ENCODE results near the gene AFG3L2. TPM values are rescaled to one million over a fixed set of nuclear protein-coding genes. Genes with fewer than 3 reads are reported as not detected.

Gene AFG3L2
- total and polyA plus RNA-seq, 9 of the 15 experiments (the other 6 are each of a cell fraction or from before 2014, with no cell fraction given) = 24.1 to 109 (median 84.0) TPM

DNA sequence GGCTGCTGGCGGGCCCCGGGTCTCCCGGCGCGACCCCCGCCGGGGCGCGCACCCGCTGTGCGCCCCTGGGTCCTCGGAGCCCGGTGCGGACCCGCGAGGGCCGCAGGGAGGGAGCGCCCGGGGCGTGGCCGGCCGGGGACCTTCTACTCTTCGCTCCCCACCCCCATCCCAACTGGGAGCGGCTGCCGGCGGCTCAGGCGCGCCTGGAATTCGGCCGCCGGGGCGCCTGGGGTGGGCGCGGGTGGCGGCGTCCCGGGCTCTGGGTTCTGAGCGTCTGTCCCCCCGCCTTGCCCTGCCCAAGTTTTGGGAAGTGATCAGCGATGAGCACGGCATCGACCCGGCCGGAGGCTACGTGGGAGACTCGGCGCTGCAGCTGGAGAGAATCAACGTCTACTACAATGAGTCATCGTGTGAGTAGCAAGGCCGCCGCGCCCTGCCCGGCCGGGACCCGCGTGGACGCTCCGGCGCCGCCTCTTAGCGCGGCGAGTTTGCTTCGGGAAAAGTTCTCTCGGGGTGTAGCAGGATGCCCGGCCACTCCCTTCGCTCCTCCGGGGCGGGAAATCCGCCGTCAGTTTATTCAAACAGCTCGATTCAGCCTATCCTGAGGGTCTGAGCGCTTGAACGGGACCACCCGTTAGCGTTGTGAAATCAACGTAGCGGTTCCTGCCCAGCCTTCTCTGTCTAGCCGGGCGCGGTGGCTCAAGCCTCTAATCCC lies 68.5 kb downstream of the AFG3L2 start (continued):
- TF ChIP-seq, protein P1, sequence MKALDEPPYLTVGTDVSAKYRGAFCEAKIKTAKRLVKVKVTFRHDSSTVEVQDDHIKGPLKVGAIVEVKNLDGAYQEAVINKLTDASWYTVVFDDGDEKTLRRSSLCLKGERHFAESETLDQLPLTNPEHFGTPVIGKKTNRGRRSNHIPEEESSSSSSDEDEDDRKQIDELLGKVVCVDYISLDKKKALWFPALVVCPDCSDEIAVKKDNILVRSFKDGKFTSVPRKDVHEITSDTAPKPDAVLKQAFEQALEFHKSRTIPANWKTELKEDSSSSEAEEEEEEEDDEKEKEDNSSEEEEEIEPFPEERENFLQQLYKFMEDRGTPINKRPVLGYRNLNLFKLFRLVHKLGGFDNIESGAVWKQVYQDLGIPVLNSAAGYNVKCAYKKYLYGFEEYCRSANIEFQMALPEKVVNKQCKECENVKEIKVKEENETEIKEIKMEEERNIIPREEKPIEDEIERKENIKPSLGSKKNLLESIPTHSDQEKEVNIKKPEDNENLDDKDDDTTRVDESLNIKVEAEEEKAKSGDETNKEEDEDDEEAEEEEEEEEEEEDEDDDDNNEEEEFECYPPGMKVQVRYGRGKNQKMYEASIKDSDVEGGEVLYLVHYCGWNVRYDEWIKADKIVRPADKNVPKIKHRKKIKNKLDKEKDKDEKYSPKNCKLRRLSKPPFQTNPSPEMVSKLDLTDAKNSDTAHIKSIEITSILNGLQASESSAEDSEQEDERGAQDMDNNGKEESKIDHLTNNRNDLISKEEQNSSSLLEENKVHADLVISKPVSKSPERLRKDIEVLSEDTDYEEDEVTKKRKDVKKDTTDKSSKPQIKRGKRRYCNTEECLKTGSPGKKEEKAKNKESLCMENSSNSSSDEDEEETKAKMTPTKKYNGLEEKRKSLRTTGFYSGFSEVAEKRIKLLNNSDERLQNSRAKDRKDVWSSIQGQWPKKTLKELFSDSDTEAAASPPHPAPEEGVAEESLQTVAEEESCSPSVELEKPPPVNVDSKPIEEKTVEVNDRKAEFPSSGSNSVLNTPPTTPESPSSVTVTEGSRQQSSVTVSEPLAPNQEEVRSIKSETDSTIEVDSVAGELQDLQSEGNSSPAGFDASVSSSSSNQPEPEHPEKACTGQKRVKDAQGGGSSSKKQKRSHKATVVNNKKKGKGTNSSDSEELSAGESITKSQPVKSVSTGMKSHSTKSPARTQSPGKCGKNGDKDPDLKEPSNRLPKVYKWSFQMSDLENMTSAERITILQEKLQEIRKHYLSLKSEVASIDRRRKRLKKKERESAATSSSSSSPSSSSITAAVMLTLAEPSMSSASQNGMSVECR (CRISPR knock-in tag; IDR thresholded peaks at IDR 0.05) = no peak; the same call in 1 of the 2 replicates
- TF ChIP-seq BRF2 (IDR thresholded peaks at IDR 0.05; ENCODE audit: borderline replicate concordance, insufficient read depth, insufficient read length) = no peak
- no peak for TF ChIP-seq ESRRB (CRISPR knock-in tag; IDR thresholded peaks at IDR 0.05; ENCODE audit: borderline replicate concordance)
- TF ChIP-seq MYNN (IDR thresholded peaks at IDR 0.05) = no peak
- no peak for TF ChIP-seq MYNN (CRISPR knock-in tag; IDR thresholded peaks at IDR 0.05)
- no peak for TF ChIP-seq ELF2 (CRISPR knock-in tag; IDR thresholded peaks at IDR 0.05)
- 0 out of 2 replicates have a peak, but pooled peaks have one; percentile 32 for TF ChIP-seq POLR2AphosphoS5 (IDR thresholded peaks at IDR 0.05; ENCODE audit: control insufficient read depth, insufficient read depth, low read depth, low read length)
- TF ChIP-seq PHF20 (IDR thresholded peaks at IDR 0.05; ENCODE audit: partially characterized antibody) = peak; percentile 34
- no peak for TF ChIP-seq MECOM (CRISPR knock-in tag; IDR thresholded peaks at IDR 0.05)
- TF ChIP-seq ETV1 (tag; conservative IDR thresholded peaks at IDR 0.05; ENCODE audit: low read depth) = no peak
- no peak for TF ChIP-seq FOXK2 (conservative IDR thresholded peaks at IDR 0.05 in 1 of 2, IDR thresholded peaks at IDR 0.05 in 1 of 2; ENCODE audit: low read depth in 2 of 2)
- TF ChIP-seq NRF1 (conservative IDR thresholded peaks at IDR 0.05 in 1 of 2, IDR thresholded peaks at IDR 0.05 in 1 of 2) = peak; percentile 58 to 66; a peak in 3 of 4 replicates
- no peak for TF ChIP-seq STAT5B (CRISPR knock-in tag; IDR thresholded peaks at IDR 0.05)
- no peak for TF ChIP-seq ZNF212 (CRISPR knock-in tag; IDR thresholded peaks at IDR 0.05)
- no peak for TF ChIP-seq GTF2F1 (IDR thresholded peaks at IDR 0.05; ENCODE audit: low read depth, low read length)
- TF ChIP-seq EHMT2 (IDR thresholded peaks at IDR 0.05) = no peak
- TF ChIP-seq HDGF (IDR thresholded peaks at IDR 0.05) = no peak
- no peak for TF ChIP-seq ZNF785 (CRISPR knock-in tag; IDR thresholded peaks at IDR 0.05)
- peak; percentile 76; the same call in 1 of the 2 replicates for TF ChIP-seq CBFB (CRISPR knock-in tag; IDR thresholded peaks at IDR 0.05)
- TF ChIP-seq, protein P2, sequence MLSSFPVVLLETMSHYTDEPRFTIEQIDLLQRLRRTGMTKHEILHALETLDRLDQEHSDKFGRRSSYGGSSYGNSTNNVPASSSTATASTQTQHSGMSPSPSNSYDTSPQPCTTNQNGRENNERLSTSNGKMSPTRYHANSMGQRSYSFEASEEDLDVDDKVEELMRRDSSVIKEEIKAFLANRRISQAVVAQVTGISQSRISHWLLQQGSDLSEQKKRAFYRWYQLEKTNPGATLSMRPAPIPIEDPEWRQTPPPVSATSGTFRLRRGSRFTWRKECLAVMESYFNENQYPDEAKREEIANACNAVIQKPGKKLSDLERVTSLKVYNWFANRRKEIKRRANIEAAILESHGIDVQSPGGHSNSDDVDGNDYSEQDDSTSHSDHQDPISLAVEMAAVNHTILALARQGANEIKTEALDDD (IDR thresholded peaks at IDR 0.05) = no peak
- TF ChIP-seq SP2 (IDR thresholded peaks at IDR 0.05; ENCODE audit: extremely low read depth, low read depth, low read length, poor library complexity, severe bottlenecking) = no peak
- TF ChIP-seq ZNF41 (CRISPR knock-in tag; conservative IDR thresholded peaks at IDR 0.05) = no peak
- no peak for TF ChIP-seq NUFIP1 (IDR thresholded peaks at IDR 0.05; ENCODE audit: partially characterized antibody)
- no peak for TF ChIP-seq DLX4 (CRISPR knock-in tag; IDR thresholded peaks at IDR 0.05)
